Upper lobe of left lung (tissue), 4 donors: ENCODE data around the gene ZNF558.

Experiments used
- CTCF ChIP-seq, 6 experiments: fragments of 450-650 bp in 4 of 6; fragments of 200-600 bp in 2 of 6; sonication (generic) in 2 of 6; IDR thresholded peaks; one replicate each; pipeline ENCODE4 v1.5.1; 2016 to 2019; ENCODE audit warnings: antibody characterized with exemption in 6 of 6
- EP300 ChIP-seq, 4 donors: sonication (generic); formaldehyde crosslinking; IDR thresholded peaks; one replicate each; pipeline ENCODE4 v1.5.1; 2017; ENCODE audit warnings: antibody characterized with exemption in 4 of 4, control low read depth in 2 of 4
- POLR2A ChIP-seq, 4 donors: fragments of 450-650 bp; IDR thresholded peaks; one replicate each; pipeline ENCODE4 v1.5.1; 2016 to 2017; ENCODE audit warnings: antibody characterized with exemption in 4 of 4, mild to moderate bottlenecking in 2 of 4
- POLR2AphosphoS5 ChIP-seq, 2 donors: sonication (generic); formaldehyde crosslinking; IDR thresholded peaks; one replicate each; pipeline ENCODE4 v1.5.1; 2017; ENCODE audit warnings: antibody characterized with exemption in 2 of 2

GRCh38 chr19:8840708-8841107, 8.6 kb upstream of the ZNF558 start:
- TF ChIP-seq POLR2A (IDR thresholded peaks at IDR 0.05) = no peak
- TF ChIP-seq CTCF (IDR thresholded peaks at IDR 0.05) = no peak
- no peak for TF ChIP-seq EP300 (IDR thresholded peaks at IDR 0.05)
- TF ChIP-seq POLR2AphosphoS5 (IDR thresholded peaks at IDR 0.05) = no peak
